SU-DHL-6 (cell line): ENCODE measurements around the gene SLC28A2.

Experiments
- H2AFZ ChIP-seq: fragments of 200-600 bp; sonication (generic); 2 replicates; pipeline ENCODE4 v1.6.1; 2014; ENCODE audit warnings: low read depth, mild to moderate bottlenecking, moderate library complexity, mixed read lengths, antibody characterized with exemption, low read length; ENCODE audit not compliant: severe bottlenecking
- H3F3A ChIP-seq: fragments of 200-600 bp; shearing (Covaris generic); 2 replicates; pipeline ENCODE4 v1.6.0; 2016; ENCODE audit warnings: antibody characterized with exemption, mild to moderate bottlenecking; ENCODE audit not compliant: insufficient read depth
- H3K27ac ChIP-seq: fragments of 200-600 bp; sonication (generic); 2 replicates; pipeline ENCODE4 v1.5.1; 2016; ENCODE audit warnings: low read depth, mild to moderate bottlenecking, low read length, moderate library complexity, mixed read lengths
- H3K27me3 ChIP-seq: fragments of 200-600 bp; sonication (generic), shearing (Covaris generic); 2 replicates; pipeline ENCODE4 v1.6.0; 2014; ENCODE audit warnings: mild to moderate bottlenecking, low read length
- H3K36me3 ChIP-seq: fragments of 200-600 bp; sonication (generic); 2 replicates; pipeline ENCODE4 v1.6.1; 2014; ENCODE audit warnings: mild to moderate bottlenecking, low read length, mixed read lengths
- H3K4me2 ChIP-seq: fragments of 300-600, 200-600 bp; shearing (Covaris generic), sonication (generic); 2 replicates; pipeline ENCODE4 v1.6.0; 2014; ENCODE audit warnings: low read length, low read depth, mild to moderate bottlenecking; ENCODE audit not compliant: poor library complexity, severe bottlenecking
- H3K4me3 ChIP-seq: fragments of 200-600 bp; sonication (generic); 2 replicates; pipeline ENCODE4 v1.5.1; 2014; ENCODE audit warnings: antibody characterized with exemption, low read length, mild to moderate bottlenecking, mixed read lengths; ENCODE audit not compliant: insufficient read depth, poor library complexity, severe bottlenecking
- H3K79me2 ChIP-seq: fragments of 200-600 bp; sonication (generic); 2 replicates; pipeline ENCODE4 v1.6.1; 2014; ENCODE audit warnings: mild to moderate bottlenecking, low read length, moderate library complexity; ENCODE audit not compliant: insufficient read depth
- H3K9ac ChIP-seq: fragments of 200-600 bp; sonication (generic); 2 replicates; pipeline ENCODE4 v1.7.0; 2014; ENCODE audit warnings: mild to moderate bottlenecking, low read length
- H3K9me2 ChIP-seq: fragments of 200-600 bp; sonication (generic); replicated peaks from 2 replicates; pipeline ENCODE4 v1.6.1; 2014; ENCODE audit warnings: low read length; ENCODE audit not compliant: insufficient read depth
- H3K9me3 ChIP-seq: fragments of 200-600 bp; sonication (generic); 2 replicates; pipeline ENCODE4 v1.6.1; 2014; ENCODE audit warnings: low read length, mixed read lengths; ENCODE audit not compliant: insufficient read depth
- H4K20me1 ChIP-seq: fragments of 200-600 bp; sonication (generic); 2 replicates; pipeline ENCODE4 v1.6.1; 2014; ENCODE audit warnings: low read depth, mild to moderate bottlenecking, antibody characterized with exemption, low read length, moderate library complexity, mixed read lengths
- CTCF ChIP-seq: fragments of 200-600 bp; sonication (generic); IDR thresholded peaks from one replicate; pipeline ENCODE4 v1.5.1; 2017; ENCODE audit warnings: antibody characterized with exemption, mild to moderate bottlenecking, low read length, moderate library complexity; ENCODE audit not compliant: insufficient read depth, poor library complexity, severe bottlenecking
- EZH2phosphoT487 ChIP-seq: fragments of 200-600 bp; sonication (generic), shearing (Covaris generic); conservative IDR thresholded peaks from 2 replicates; pipeline ENCODE4 v1.6.1; 2018; ENCODE audit warnings: mild to moderate bottlenecking, antibody characterized with exemption, low read length, moderate library complexity, mixed read lengths

Gene SLC28A2

GRCh38 chr15:45262906-45263461 is 10.9 kb downstream of the SLC28A2 start:
- H3K4me2 ChIP-seq = no peak overlapping the region
- H3K4me3 ChIP-seq = no peak overlapping the region
- no peaks in the 10 kb centered on the region for H3K9me3 ChIP-seq
- no peaks in the 10 kb centered on the region for H4K20me1 ChIP-seq
- H3F3A ChIP-seq = no peaks in the 10 kb centered on the region
- H3K79me2 ChIP-seq = no peaks in the 10 kb centered on the region
- no peak overlapping the region for H2AFZ ChIP-seq
- H3K36me3 ChIP-seq = no peaks in the 10 kb centered on the region
- no peak for TF ChIP-seq EZH2phosphoT487
- TF ChIP-seq CTCF = no peak
- no peaks in the 10 kb centered on the region for H3K27me3 ChIP-seq
- no peak overlapping the region for H3K9ac ChIP-seq
- H3K9me2 ChIP-seq = no peaks in the 10 kb centered on the region
- no peak overlapping the region for H3K27ac ChIP-seq

GRCh38 chr15:45263854-45264253 is 11.8 kb downstream of the SLC28A2 start:
- no peaks in the 10 kb centered on the region for H3K9me3 ChIP-seq
- H3K9me2 ChIP-seq = no peaks in the 10 kb centered on the region
- no peak for TF ChIP-seq EZH2phosphoT487
- TF ChIP-seq CTCF = no peak
- H3K79me2 ChIP-seq = no peaks in the 10 kb centered on the region
- no peak overlapping the region for H3K27ac ChIP-seq
- no peak overlapping the region for H3K9ac ChIP-seq
- H2AFZ ChIP-seq = no peak overlapping the region
- no peaks in the 10 kb centered on the region for H3K27me3 ChIP-seq
- no peaks in the 10 kb centered on the region for H4K20me1 ChIP-seq
- H3F3A ChIP-seq = no peaks in the 10 kb centered on the region
- H3K4me3 ChIP-seq = no peak overlapping the region
- no peaks in the 10 kb centered on the region for H3K36me3 ChIP-seq
- no peak overlapping the region for H3K4me2 ChIP-seq

GRCh38 chr15:45265506-45265905 is 13.5 kb downstream of the SLC28A2 start:
- Histone ChIP-seq H3F3A (no peaks in the 10 kb centered on the region), H3K4me3 (no peak overlapping the region), H3K36me3 (no peaks in the 10 kb centered on the region), H3K27me3 (no peaks in the 10 kb centered on the region), H4K20me1 (no peaks in the 10 kb centered on the region), H3K79me2 (no peaks in the 10 kb centered on the region), H3K4me2 (no peak overlapping the region), H2AFZ (no peak overlapping the region), H3K9me3 (no peaks in the 10 kb centered on the region), H3K9me2 (no peaks in the 10 kb centered on the region), H3K27ac (no peak overlapping the region), H3K9ac (no peak overlapping the region)
- no peak for TF ChIP-seq EZH2phosphoT487
- no peak for TF ChIP-seq CTCF
